ENCODE results near the gene VWA8.

DNA sequence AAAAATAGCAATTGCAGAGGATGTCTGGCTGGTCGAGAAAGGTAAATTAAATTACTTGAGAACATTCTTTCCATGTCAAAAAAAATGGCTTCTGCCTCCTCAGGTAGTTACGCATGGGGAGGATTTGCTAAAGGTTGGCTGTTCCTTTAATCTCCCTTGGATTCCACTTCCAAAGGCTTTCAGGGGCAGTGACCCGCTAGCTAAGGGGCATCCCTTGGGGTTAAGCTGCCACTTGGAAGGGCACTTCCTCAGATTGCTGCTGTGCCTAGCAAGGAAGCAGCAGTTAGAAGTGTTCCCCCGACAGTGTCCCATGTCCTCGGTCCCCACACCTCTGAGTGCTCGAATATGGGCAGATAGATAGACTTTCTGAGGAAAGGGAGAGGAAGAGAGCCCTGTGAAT, 395.1 kb downstream of the VWA8 start:
- TF ChIP-seq ZNF2 (tag by site-specific recombination; IDR thresholded peaks at IDR 0.05) (no peak), ZNF580 (tag by site-specific recombination; IDR thresholded peaks at IDR 0.05) (no peak), YY1 (tag by site-specific recombination; IDR thresholded peaks at IDR 0.05) (no peak), ZNF510 (tag by site-specific recombination; IDR thresholded peaks at IDR 0.05; ENCODE audit: insufficient replicate concordance) (no peak)
- TF ChIP-seq, protein P1, sequence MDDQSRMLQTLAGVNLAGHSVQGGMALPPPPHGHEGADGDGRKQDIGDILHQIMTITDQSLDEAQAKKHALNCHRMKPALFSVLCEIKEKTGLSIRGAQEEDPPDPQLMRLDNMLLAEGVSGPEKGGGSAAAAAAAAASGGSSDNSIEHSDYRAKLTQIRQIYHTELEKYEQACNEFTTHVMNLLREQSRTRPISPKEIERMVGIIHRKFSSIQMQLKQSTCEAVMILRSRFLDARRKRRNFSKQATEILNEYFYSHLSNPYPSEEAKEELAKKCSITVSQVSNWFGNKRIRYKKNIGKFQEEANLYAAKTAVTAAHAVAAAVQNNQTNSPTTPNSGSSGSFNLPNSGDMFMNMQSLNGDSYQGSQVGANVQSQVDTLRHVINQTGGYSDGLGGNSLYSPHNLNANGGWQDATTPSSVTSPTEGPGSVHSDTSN (CRISPR knock-in tag; IDR thresholded peaks at IDR 0.05) = no peak
- TF ChIP-seq, protein P2, sequence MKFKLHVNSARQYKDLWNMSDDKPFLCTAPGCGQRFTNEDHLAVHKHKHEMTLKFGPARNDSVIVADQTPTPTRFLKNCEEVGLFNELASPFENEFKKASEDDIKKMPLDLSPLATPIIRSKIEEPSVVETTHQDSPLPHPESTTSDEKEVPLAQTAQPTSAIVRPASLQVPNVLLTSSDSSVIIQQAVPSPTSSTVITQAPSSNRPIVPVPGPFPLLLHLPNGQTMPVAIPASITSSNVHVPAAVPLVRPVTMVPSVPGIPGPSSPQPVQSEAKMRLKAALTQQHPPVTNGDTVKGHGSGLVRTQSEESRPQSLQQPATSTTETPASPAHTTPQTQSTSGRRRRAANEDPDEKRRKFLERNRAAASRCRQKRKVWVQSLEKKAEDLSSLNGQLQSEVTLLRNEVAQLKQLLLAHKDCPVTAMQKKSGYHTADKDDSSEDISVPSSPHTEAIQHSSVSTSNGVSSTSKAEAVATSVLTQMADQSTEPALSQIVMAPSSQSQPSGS (tag by site-specific recombination; IDR thresholded peaks at IDR 0.05; ENCODE audit: low read depth) = no peak
